ENCODE measurements around the gene MAP7.

Gene MAP7

DNA sequence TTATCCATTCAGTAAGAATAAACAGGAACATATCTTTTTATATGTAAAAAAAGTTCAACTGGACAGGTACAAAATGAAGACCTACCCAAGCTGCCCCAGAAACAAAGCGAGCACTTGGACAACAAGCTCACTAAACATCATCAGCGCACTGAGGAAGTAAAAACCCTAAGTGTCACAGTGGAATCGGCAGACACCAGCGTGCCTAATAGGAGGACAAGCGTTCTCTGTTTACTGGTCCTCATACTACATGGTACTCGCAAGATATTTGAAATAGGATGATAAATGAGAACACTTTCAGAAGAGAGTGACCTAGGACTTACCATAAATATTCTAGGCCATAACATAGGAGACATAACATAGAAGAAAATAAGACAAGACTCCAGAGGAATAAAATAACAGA is 18.2 kb downstream of the MAP7 start:
- Histone ChIP-seq H2AFZ (ENCODE audit: low read depth, low read length) (no peak overlapping the region), H4K20me1 (ENCODE audit: insufficient read depth, low read length) (no peaks in the 10 kb centered on the region), H3K4me1 (ENCODE audit: low read length) (no peaks in the 10 kb centered on the region), H3K9me3 (ENCODE audit: insufficient read depth, low read length) (no peaks in the 10 kb centered on the region), H3K36me3 (replicated peaks; ENCODE audit: low read depth, low read length) (no peaks in the 10 kb centered on the region), H3K4me2 (ENCODE audit: low read length) (no peak overlapping the region), H3K4me3 (ENCODE audit: low read length) (no peak overlapping the region), H3K27ac (ENCODE audit: low read length) (no peak overlapping the region), H3K79me2 (ENCODE audit: low read length) (no peaks in the 10 kb centered on the region), H3K27me3 (ENCODE audit: low read depth, low read length) (no peaks in the 10 kb centered on the region), H3K9ac (ENCODE audit: low read length) (no peak overlapping the region)
- TF ChIP-seq, protein P1, sequence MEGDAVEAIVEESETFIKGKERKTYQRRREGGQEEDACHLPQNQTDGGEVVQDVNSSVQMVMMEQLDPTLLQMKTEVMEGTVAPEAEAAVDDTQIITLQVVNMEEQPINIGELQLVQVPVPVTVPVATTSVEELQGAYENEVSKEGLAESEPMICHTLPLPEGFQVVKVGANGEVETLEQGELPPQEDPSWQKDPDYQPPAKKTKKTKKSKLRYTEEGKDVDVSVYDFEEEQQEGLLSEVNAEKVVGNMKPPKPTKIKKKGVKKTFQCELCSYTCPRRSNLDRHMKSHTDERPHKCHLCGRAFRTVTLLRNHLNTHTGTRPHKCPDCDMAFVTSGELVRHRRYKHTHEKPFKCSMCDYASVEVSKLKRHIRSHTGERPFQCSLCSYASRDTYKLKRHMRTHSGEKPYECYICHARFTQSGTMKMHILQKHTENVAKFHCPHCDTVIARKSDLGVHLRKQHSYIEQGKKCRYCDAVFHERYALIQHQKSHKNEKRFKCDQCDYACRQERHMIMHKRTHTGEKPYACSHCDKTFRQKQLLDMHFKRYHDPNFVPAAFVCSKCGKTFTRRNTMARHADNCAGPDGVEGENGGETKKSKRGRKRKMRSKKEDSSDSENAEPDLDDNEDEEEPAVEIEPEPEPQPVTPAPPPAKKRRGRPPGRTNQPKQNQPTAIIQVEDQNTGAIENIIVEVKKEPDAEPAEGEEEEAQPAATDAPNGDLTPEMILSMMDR (IDR thresholded peaks at IDR 0.05; ENCODE audit: low read depth, low read length): no peak
- no peak for TF ChIP-seq EZH2phosphoT487 (IDR thresholded peaks at IDR 0.05; ENCODE audit: low read depth)

DNA sequence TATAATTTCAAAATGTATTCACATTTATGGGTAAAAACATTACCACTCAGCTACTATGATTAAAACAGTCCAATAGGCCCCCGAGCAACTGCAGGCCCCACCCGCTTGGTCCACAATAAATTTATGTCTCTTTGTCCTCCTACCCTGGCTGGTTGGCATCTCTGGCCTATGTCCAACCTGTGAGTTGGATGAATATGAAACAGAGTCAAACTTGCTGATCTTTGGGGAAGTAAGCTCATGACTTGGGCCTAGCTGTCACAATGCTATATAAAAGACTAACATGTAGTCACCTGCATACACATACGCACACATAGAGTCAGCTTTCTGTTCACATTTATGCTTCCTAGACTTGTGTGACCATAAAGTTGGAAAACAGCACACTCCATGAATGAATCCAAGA is 20.5 kb downstream of the MAP7 start:
- Histone ChIP-seq H3K4me2 (ENCODE audit: low read length) (no peak overlapping the region), H2AFZ (ENCODE audit: low read depth, low read length) (no peak overlapping the region), H3K9me3 (ENCODE audit: insufficient read depth, low read length) (no peaks in the 10 kb centered on the region), H3K27ac (ENCODE audit: low read length) (no peak overlapping the region), H3K79me2 (ENCODE audit: low read length) (no peaks in the 10 kb centered on the region), H4K20me1 (ENCODE audit: insufficient read depth, low read length) (no peaks in the 10 kb centered on the region), H3K36me3 (replicated peaks; ENCODE audit: low read depth, low read length) (no peaks in the 10 kb centered on the region), H3K4me3 (ENCODE audit: low read length) (no peak overlapping the region), H3K4me1 (ENCODE audit: low read length) (0 out of 2 replicates have a peak, but pooled peaks cover 4% of the 10 kb centered on the region), H3K9ac (ENCODE audit: low read length) (no peak overlapping the region), H3K27me3 (ENCODE audit: low read depth, low read length) (no peaks in the 10 kb centered on the region)
- TF ChIP-seq, protein P1 (IDR thresholded peaks at IDR 0.05; ENCODE audit: low read depth, low read length): no peak
- no peak for TF ChIP-seq EZH2phosphoT487 (IDR thresholded peaks at IDR 0.05; ENCODE audit: low read depth)

DNA sequence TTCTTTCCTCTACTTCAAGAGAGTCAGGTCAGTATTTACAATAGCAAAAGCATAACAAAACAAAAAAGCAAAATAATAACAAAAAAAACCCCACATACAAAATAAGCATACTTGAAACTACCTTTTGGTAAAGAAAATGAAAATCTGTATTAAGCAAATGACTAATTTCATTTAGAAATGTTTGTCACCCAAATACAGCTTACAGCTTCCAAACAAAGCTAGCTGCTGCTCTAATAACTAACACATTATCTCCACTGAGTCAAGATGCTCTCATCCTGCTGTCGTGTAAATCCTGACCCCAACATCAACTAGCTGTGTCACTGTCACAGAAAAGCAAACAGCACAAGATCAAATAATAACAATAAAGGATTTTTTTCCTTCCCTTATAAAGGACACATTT is 21.7 kb downstream of the MAP7 start:
- Histone ChIP-seq H3K9ac (ENCODE audit: low read length) (no peak overlapping the region), H3K9me3 (ENCODE audit: insufficient read depth, low read length) (no peaks in the 10 kb centered on the region), H3K4me3 (ENCODE audit: low read length) (no peak overlapping the region), H3K36me3 (replicated peaks; ENCODE audit: low read depth, low read length) (no peaks in the 10 kb centered on the region), H3K27me3 (ENCODE audit: low read depth, low read length) (no peaks in the 10 kb centered on the region), H3K79me2 (ENCODE audit: low read length) (no peaks in the 10 kb centered on the region), H3K27ac (ENCODE audit: low read length) (no peak overlapping the region), H3K4me1 (ENCODE audit: low read length) (0 out of 2 replicates have a peak, but pooled peaks cover 4% of the 10 kb centered on the region), H2AFZ (ENCODE audit: low read depth, low read length) (no peak overlapping the region), H4K20me1 (ENCODE audit: insufficient read depth, low read length) (no peaks in the 10 kb centered on the region), H3K4me2 (ENCODE audit: low read length) (no peak overlapping the region)
- TF ChIP-seq EZH2phosphoT487 (IDR thresholded peaks at IDR 0.05; ENCODE audit: low read depth): no peak
- TF ChIP-seq, protein P1 (IDR thresholded peaks at IDR 0.05; ENCODE audit: low read depth, low read length): no peak

DNA sequence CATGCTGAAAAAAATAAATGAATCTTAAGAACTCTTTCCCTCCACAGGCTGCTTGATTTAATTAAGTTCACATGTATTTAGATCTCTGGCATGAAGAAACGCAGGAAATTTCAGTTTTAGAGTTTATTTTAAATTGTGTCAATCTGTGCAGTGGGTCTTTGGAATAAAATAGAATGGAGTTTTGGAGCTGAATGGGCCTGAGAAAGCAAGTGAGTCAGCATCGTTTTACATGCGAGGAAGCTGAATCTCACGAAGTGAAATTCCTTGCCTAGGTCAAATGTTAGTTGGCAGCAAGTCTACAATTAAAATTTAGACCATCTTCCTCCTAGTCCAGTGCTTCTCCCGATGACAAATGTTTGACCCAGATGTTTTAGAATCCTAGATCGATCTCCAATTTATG is 22.4 kb downstream of the MAP7 start:
- H3K4me3 ChIP-seq (ENCODE audit: low read length): no peak overlapping the region
- no peaks in the 10 kb centered on the region for H3K36me3 ChIP-seq (replicated peaks; ENCODE audit: low read depth, low read length)
- no peaks in the 10 kb centered on the region for H4K20me1 ChIP-seq (ENCODE audit: insufficient read depth, low read length)
- H3K4me1 ChIP-seq (ENCODE audit: low read length): 0 out of 2 replicates have a peak, but pooled peaks cover 4% of the 10 kb centered on the region
- no peaks in the 10 kb centered on the region for H3K79me2 ChIP-seq (ENCODE audit: low read length)
- no peaks in the 10 kb centered on the region for H3K27me3 ChIP-seq (ENCODE audit: low read depth, low read length)
- no peak overlapping the region for H2AFZ ChIP-seq (ENCODE audit: low read depth, low read length)
- H3K4me2 ChIP-seq (ENCODE audit: low read length): no peak overlapping the region
- H3K9me3 ChIP-seq (ENCODE audit: insufficient read depth, low read length): no peaks in the 10 kb centered on the region
- H3K27ac ChIP-seq (ENCODE audit: low read length): no peak overlapping the region
- TF ChIP-seq, protein P1 (IDR thresholded peaks at IDR 0.05; ENCODE audit: low read depth, low read length): no peak
- no peak for TF ChIP-seq EZH2phosphoT487 (IDR thresholded peaks at IDR 0.05; ENCODE audit: low read depth)
- H3K9ac ChIP-seq (ENCODE audit: low read length): no peak overlapping the region

All from OCI-LY3 (cell line).